Osteoblast (primary cell): ENCODE results near the gene VPS52. TPM values are rescaled to one million over a fixed set of nuclear protein-coding genes. Genes with fewer than 3 reads are reported as not detected.

Experiments used
- DNase-seq: peaks from one replicate; pipeline ENCODE4 v3.0.0; 2011; ENCODE audit warnings: low spot score, mixed read lengths; ENCODE audit not compliant: insufficient read length; ENCODE audit errors: missing footprints
- H2AFZ ChIP-seq: 2 replicates; pipeline ENCODE4 v1.6.0; 2011; ENCODE audit warnings: mild to moderate bottlenecking, low read length
- H3K27ac ChIP-seq: 2 replicates; pipeline ENCODE4 v1.5.1; 2011; ENCODE audit warnings: mild to moderate bottlenecking, low read depth, low read length, moderate library complexity
- H3K27me3 ChIP-seq: 2 replicates; pipeline ENCODE4 v1.6.0; 2012; ENCODE audit warnings: mild to moderate bottlenecking, control low read depth, inconsistent platforms, low read length, moderate library complexity; ENCODE audit not compliant: insufficient read depth
- H3K36me3 ChIP-seq: 2 replicates; pipeline ENCODE4 v1.5.1; 2011; ENCODE audit warnings: mild to moderate bottlenecking, low read length, control low read depth, moderate library complexity; ENCODE audit not compliant: insufficient read depth
- H3K4me1 ChIP-seq: 2 replicates; pipeline ENCODE4 v1.5.1; 2011; ENCODE audit warnings: mild to moderate bottlenecking, low read length, control low read depth, moderate library complexity; ENCODE audit not compliant: insufficient read depth
- H3K4me2 ChIP-seq: 2 replicates; pipeline ENCODE4 v1.6.0; 2011; ENCODE audit warnings: mild to moderate bottlenecking, low read length; ENCODE audit not compliant: insufficient read depth
- H3K4me3 ChIP-seq: fragments of 200-600 bp; sonication (generic); 3 replicates; pipeline ENCODE4 v1.5.1; 2012; ENCODE audit warnings: mild to moderate bottlenecking, low read length, inconsistent platforms; ENCODE audit not compliant: insufficient read depth
- H3K79me2 ChIP-seq: 2 replicates; pipeline ENCODE4 v1.6.0; 2012; ENCODE audit warnings: mild to moderate bottlenecking, low read length, control low read depth, inconsistent platforms; ENCODE audit not compliant: insufficient read depth
- H3K9me3 ChIP-seq: 2 replicates; pipeline ENCODE4 v1.5.1; 2011; ENCODE audit warnings: low read depth, low read length, control low read depth
- H4K20me1 ChIP-seq: 2 replicates; pipeline ENCODE4 v1.6.0; 2012; ENCODE audit warnings: mild to moderate bottlenecking, low read length, control low read depth; ENCODE audit not compliant: insufficient read depth
- CTCF ChIP-seq: IDR thresholded peaks from 2 replicates; pipeline ENCODE4 v1.5.1; 2011; ENCODE audit warnings: mild to moderate bottlenecking, low read depth, low read length, moderate library complexity; ENCODE audit errors: extremely low read depth
- total RNA-seq: library from RNA; depleted of rRNA; stranded (reverse); fragments of >200 nt; gene quantifications from 2 replicates; pipeline ENCODE4 v1.2.3, GENCODE V29; 2012

VPS52 gene
- total RNA-seq, 1 donor, result 42.7 TPM

DNA sequence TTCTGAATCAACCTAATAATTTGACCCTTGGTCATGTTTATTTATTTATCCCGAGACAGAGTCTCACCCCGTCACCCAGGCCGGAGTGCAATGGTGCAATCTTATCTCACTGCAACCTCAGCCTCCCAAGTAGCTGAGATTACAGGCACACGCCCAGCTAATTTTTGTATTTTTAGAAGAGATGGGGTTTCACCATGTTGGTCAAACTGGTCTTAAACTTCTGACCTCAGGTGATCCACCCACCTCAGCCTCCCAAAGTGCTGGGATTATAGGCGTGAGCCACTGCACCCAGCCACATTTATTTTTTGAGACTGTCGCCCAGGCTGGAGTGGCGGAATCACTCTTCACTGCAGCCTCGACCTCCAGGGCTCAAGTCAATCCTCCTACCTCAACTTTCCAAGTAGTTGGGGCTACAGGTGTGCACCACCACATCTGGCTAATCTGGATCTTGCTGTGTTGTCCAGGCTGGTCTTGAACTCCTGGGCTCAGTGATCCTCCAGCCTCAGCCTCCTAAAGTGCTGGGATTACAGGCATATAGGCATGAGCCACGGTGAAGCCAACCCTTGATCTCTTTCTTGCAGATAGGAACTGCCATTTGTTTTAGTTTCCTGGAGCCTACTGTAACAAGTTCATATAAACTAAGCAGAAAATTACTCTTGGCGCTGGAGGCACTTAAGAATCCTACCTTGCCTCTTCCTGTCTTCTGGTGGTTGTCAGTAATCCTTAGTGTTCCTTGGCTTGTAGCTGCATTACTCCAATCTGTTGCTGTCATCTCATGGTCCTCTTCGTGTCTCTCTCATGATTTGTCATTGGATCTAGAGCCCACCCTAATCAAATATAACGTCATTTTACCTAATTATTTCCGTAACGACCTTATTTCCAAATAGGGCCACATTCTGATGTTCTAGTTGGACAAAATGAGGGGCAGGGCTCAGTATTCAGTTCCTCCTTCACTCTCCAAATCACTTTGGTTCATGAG is 2.5 kb upstream of the VPS52 start:
- no peak overlapping the region for H2AFZ ChIP-seq
- H3K4me1 ChIP-seq, result peaks cover 48% of the 10 kb centered on the region
- H3K4me3 ChIP-seq, result peak overlapping the region; percentile 89
- H3K36me3 ChIP-seq, result peaks cover 55% of the 10 kb centered on the region
- H3K9me3 ChIP-seq, result no peaks in the 10 kb centered on the region
- no peaks in the 10 kb centered on the region for H3K27me3 ChIP-seq
- H4K20me1 ChIP-seq, result peaks cover 50% of the 10 kb centered on the region
- H3K4me2 ChIP-seq, result peak overlapping the region; percentile 99
- DNase-seq, result no peak
- H3K79me2 ChIP-seq, result peaks cover 58% of the 10 kb centered on the region
- no peak for TF ChIP-seq CTCF
- peak overlapping the region; percentile 95 for H3K27ac ChIP-seq

DNA sequence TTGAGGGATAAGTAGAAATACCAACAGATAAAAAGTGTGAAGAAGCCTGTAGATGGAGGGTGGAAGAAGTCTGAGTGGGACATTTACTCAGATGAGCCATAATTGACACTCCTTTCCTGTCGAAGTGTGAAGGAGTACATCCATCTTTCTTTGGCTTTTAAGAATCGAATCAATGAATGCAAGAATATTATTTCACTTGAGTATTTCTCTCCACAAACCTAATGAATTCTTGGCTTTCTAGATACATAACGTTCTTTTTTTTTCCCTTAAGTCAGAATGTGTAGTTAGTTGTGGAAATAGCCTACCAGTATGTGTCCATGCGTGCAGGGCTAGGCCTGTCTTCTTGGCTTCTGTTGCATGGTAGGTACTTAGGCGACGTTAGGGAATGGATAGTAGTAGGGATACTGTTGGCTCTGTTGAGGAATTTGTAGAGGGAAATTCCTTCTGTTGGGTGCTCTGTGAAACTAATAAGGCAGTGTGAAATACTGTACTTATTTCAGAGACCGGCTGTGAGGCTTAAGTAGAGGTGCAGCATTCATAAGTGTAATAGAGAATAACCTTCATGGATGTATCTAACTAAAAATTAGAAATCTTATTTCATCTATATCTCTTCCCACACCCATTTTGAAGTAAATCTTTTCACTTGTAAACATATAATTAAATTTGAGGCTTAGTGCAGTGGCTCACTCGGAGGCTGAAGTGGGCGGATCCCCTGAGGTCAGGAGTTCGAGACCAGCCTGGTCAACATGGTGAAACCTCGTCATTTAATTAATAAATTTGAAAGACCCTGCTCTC is 1.6 kb upstream of the VPS52 start:
- H3K9me3 ChIP-seq, result no peaks in the 10 kb centered on the region
- H3K4me3 ChIP-seq, result peak overlapping the region; percentile 89
- H3K4me1 ChIP-seq, result peaks cover 48% of the 10 kb centered on the region
- H3K79me2 ChIP-seq, result peaks cover 58% of the 10 kb centered on the region
- no peak for TF ChIP-seq CTCF
- peak overlapping the region; percentile 99 for H3K4me2 ChIP-seq
- H3K27me3 ChIP-seq, result no peaks in the 10 kb centered on the region
- H3K27ac ChIP-seq, result peak overlapping the region; percentile 95
- no peak for DNase-seq
- H2AFZ ChIP-seq, result no peak overlapping the region
- H4K20me1 ChIP-seq, result peaks cover 50% of the 10 kb centered on the region
- peaks cover 57% of the 10 kb centered on the region for H3K36me3 ChIP-seq

GRCh38 chr6:33272275-33273128 is 826 bp upstream of the VPS52 start:
- Histone ChIP-seq H3K79me2 (peaks cover 58% of the 10 kb centered on the region), H3K4me1 (peaks cover 48% of the 10 kb centered on the region), H3K4me3 (peak overlapping the region; percentile 89), H3K27ac (peak overlapping the region; percentile 95), H3K9me3 (no peaks in the 10 kb centered on the region), H3K27me3 (no peaks in the 10 kb centered on the region), H2AFZ (peak overlapping the region; percentile 100), H3K4me2 (peak overlapping the region; percentile 99), H3K36me3 (peaks cover 66% of the 10 kb centered on the region), H4K20me1 (peaks cover 47% of the 10 kb centered on the region)
- DNase-seq, result no peak
- no peak for TF ChIP-seq CTCF
